ENCODE measurements around the gene GRIK2.

The GRIK2 gene

DNA sequence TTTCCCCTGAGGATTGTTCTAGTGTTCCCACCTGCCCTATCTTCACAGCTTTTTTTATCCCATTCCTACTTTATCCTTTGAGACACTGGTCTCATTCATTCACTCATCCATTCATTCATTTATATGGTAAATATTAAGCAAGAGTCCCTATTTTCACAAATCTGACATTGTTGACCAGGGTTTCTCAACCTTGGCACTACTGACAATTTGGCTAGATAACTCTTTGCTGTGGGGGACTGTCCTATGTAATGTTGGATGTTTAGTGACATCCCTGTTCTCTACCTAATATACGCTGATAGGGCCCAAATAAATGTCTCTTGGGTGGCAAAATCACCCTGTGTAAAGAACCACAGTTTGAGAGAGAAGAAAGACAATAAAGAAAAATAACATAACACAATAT lies 345.0 kb downstream of the GRIK2 start:
- DNase-seq (ENCODE audit: low read depth) = no peak
- no peak overlapping the region for H3K4me3 ChIP-seq (ENCODE audit: low read depth, low read length)
- TF ChIP-seq, protein P1, sequence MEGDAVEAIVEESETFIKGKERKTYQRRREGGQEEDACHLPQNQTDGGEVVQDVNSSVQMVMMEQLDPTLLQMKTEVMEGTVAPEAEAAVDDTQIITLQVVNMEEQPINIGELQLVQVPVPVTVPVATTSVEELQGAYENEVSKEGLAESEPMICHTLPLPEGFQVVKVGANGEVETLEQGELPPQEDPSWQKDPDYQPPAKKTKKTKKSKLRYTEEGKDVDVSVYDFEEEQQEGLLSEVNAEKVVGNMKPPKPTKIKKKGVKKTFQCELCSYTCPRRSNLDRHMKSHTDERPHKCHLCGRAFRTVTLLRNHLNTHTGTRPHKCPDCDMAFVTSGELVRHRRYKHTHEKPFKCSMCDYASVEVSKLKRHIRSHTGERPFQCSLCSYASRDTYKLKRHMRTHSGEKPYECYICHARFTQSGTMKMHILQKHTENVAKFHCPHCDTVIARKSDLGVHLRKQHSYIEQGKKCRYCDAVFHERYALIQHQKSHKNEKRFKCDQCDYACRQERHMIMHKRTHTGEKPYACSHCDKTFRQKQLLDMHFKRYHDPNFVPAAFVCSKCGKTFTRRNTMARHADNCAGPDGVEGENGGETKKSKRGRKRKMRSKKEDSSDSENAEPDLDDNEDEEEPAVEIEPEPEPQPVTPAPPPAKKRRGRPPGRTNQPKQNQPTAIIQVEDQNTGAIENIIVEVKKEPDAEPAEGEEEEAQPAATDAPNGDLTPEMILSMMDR (IDR thresholded peaks at IDR 0.05; ENCODE audit: control insufficient read depth, extremely low read depth, insufficient read depth) = no peak

DNA sequence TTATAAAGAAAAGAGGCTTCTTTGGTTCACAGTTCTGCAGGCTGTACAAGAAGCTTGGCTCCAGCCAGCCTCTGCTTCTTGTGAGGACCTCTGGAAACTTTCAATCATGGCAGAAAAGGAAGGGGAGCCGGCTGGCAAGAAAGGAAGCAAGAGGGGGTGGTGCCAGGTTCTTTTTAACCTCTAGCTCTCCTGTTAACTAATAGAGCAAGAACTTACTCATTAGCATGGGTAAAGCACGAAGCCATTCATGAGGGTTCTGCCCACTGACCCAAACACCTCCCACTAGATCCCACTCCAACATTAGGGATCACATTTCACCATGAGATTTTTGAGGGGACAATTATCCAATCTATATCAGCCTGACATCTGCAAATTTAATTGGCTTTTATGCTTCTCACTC lies 347.1 kb downstream of the GRIK2 start:
- TF ChIP-seq, protein P1 (IDR thresholded peaks at IDR 0.05; ENCODE audit: control insufficient read depth, extremely low read depth, insufficient read depth) = no peak
- no peak overlapping the region for H3K4me3 ChIP-seq (ENCODE audit: low read depth, low read length)
- no peak for DNase-seq (ENCODE audit: low read depth)

DNA sequence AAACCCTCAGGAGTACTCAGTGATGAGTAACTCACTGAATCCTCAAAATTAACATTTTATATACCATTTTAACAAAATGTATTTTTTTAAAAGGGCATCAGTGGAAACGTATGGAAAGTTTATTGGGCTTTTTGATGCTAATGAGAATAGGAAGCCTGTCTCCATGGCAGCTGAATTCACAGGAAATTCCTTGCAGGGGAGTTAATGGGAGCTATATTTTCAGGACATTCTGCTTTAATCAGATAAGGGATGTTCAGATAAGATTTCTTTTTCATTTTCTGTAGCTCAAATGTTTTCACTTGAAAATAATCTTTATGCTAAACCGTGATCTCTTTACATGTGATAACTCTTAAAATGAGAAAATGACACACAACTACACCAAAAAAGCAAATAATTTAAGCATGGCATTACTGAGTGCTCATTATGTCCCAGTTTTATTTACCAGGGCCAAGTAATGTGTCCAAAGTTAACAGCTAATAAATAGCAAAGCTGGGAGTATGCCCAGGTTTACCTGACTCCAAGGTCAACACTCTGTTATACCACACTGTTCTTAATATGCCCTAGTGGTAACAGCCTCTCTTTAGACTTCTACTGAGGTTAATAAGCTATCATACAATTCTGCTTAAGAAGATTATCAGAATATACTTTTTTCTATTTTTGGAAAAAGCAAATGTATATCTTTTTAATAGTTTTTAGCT lies 348.1 kb downstream of the GRIK2 start:
- TF ChIP-seq, protein P1 (IDR thresholded peaks at IDR 0.05; ENCODE audit: control insufficient read depth, extremely low read depth, insufficient read depth) = no peak
- DNase-seq (ENCODE audit: low read depth) = peak; percentile 98
- no peak overlapping the region for H3K4me3 ChIP-seq (ENCODE audit: low read depth, low read length)

DNA sequence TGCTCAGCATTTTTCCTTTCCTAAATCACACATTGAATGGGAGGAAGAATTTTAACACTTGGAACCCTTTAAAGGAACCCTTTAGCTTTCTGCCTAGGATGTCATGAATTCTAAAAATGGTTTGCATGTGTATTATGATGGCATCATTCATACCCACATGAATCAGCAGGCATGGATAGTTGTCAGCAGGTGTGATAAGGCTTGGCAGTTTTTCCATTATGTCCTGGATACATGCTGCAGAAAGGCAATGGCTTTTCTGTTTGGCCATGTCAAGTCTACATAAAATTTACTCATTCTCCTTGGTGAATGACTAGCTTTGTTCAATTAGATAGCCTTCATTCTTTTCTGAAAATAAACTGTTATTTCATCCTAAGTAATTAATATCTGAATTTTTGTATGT lies 353.7 kb downstream of the GRIK2 start:
- TF ChIP-seq, protein P1 (IDR thresholded peaks at IDR 0.05; ENCODE audit: control insufficient read depth, extremely low read depth, insufficient read depth) = no peak
- H3K4me3 ChIP-seq (ENCODE audit: low read depth, low read length) = no peak overlapping the region
- no peak for DNase-seq (ENCODE audit: low read depth)

DNA sequence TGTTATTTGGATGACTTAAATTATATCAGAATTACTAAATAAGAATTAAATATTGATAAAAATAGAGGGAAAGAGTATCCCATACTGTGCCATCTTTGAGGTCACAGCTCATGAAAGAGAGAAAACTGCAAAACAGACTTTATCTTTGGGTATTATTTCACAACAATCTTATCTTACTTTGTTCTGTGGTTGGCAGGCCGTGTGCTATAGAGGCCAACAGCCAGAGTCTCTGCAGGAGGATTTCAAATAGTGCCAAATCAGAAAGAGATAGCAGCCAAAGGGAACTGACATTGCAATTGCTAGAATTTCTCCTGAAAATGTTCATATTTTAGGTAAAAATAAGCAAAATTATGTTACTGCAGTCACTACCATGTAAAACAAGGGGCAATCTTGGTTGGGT lies 354.2 kb downstream of the GRIK2 start:
- TF ChIP-seq, protein P1 (IDR thresholded peaks at IDR 0.05; ENCODE audit: control insufficient read depth, extremely low read depth, insufficient read depth) = no peak
- no peak overlapping the region for H3K4me3 ChIP-seq (ENCODE audit: low read depth, low read length)
- no peak for DNase-seq (ENCODE audit: low read depth)

DNA sequence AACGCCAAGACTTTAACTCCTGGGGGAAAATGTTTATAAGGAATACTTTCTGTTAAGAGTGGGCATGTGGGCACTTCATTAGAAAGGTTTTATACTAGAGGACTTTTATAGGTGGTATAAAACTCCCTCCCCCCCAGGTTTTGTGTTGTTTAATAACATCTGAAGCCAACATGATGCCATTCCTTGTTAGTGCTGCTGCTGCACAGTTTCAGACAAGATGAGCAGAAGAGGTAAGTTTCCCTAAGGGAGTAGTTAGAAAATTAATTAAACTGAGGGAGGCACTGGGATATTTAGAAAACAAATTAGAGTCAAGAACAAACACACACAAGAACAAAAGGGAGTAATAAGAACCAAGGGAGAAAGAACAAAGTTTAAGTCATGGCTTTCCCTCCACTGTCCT lies 362.4 kb downstream of the GRIK2 start:
- DNase-seq (ENCODE audit: low read depth) = no peak
- TF ChIP-seq, protein P1 (IDR thresholded peaks at IDR 0.05; ENCODE audit: control insufficient read depth, extremely low read depth, insufficient read depth) = no peak
- no peak overlapping the region for H3K4me3 ChIP-seq (ENCODE audit: low read depth, low read length)

DNA sequence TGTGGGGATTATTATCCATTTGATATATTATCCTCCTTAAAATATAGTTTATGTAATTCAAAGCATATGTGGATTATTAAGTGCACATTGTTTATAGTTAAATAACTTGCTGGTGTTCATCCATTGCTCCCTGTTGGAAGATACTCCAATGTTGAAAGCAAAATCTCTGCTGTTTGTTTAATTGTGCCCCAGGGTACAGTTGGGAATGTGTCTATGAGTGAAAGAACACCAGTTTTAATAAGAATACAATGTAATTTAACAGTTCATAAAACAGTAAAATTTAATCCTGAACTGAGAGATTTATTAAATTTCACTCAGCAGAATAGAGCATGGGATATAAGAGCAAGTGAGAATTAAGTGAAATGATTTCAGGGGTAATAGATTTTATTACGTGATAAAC lies 364.9 kb downstream of the GRIK2 start:
- TF ChIP-seq, protein P1 (IDR thresholded peaks at IDR 0.05; ENCODE audit: control insufficient read depth, extremely low read depth, insufficient read depth) = no peak
- H3K4me3 ChIP-seq (ENCODE audit: low read depth, low read length) = no peak overlapping the region
- no peak for DNase-seq (ENCODE audit: low read depth)

Measured in LNCaP clone FGC (cell line).